HG03045 (cell line): ENCODE data around the gene TIMP2.
"Not testable (repeated sequence)": the region's sequence is repeated elsewhere in the genome, so short reads cannot be mapped to it uniquely, and the experiment has no call there.

ENCODE experiments used
- ATAC-seq: cut with Tn5 transposase; IDR thresholded peaks from one replicate; pipeline ENCODE4 v1.9.1; 2021; ENCODE audit warnings: mild to moderate bottlenecking, moderate library complexity; ENCODE audit not compliant: unreplicated experiment

The TIMP2 gene, protein sequence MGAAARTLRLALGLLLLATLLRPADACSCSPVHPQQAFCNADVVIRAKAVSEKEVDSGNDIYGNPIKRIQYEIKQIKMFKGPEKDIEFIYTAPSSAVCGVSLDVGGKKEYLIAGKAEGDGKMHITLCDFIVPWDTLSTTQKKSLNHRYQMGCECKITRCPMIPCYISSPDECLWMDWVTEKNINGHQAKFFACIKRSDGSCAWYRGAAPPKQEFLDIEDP

DNA sequence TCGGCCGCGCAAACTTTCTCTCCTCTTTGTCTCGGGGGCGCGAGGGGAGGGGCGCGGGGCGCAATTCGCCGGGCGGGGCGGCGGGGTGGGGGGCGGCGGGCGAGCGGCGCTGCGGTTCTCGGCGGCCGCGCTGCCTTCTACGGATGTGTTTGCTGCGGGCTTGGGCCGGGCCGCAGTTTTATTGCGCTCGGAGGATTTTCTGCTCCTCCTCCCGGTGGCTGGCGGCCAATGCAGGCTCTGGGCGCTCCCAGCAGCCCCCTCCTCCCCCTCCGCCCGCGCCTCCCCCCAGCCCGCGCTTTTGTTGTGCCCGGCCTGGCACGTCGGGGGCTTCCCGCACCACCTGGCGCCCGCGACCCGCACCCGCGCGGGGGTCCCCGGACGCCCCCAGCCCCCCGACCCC, at the start of gene TIMP2:
TSS of gene TIMP2 (minus strand) at position 154 of the 400 bp plus-strand sequence. CDS start 299 bp downstream, outside the sequence.
- ATAC-seq: no peak

GRCh38 chr17:78973792-78974520, 48.8 kb upstream of the TIMP2 start:
- ATAC-seq: no peak

GRCh38 chr17:78973196-78973595, 48.0 kb upstream of the TIMP2 start:
- no peak for ATAC-seq

GRCh38 chr17:78972507-78973105, 47.4 kb upstream of the TIMP2 start:
- ATAC-seq: no peak

DNA sequence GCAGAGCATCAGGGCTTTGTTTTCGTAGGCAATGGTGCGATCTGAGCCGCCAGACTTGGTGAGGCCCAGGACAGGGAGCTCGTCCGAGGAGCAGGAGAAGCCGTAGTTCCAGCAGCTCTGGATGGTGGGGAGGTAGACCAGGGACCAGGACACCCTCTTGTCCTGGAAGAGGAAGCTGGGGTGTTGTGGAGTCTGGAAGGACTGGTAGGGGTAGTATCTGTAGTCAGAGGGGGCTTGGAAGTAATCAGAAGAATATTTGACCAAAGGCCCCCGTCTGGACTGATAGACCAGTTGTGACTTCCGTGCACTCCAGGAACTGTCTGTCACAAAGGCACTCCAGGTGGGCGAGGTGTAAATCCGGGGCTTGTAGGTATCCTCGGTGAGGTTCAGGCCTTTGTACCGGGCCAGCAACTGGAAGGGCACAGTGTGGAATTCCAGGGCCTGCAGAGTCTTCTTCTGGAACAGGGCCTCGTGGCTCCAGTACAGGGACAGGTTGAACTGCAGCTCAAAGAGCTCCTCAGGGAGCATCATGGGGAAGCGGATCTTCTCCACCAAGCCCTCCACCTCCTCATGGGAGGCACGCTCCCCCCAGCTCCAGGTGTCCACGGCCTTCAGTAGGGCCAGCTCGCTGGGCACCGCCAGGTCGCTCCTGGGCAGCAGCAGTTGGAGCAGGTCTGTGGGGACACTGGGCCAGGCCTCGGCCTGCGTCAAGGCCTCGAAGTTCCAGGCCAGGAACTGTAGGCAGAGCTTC, 46.7 kb upstream of the TIMP2 start:
- no peak for ATAC-seq

GRCh38 chr17:78970834-78971755, 45.9 kb upstream of the TIMP2 start:
- no peak for ATAC-seq

- ATAC-seq: no peak
Measured at GRCh38 chr17:78969865-78970264, 44.7 kb upstream of the TIMP2 start.

DNA sequence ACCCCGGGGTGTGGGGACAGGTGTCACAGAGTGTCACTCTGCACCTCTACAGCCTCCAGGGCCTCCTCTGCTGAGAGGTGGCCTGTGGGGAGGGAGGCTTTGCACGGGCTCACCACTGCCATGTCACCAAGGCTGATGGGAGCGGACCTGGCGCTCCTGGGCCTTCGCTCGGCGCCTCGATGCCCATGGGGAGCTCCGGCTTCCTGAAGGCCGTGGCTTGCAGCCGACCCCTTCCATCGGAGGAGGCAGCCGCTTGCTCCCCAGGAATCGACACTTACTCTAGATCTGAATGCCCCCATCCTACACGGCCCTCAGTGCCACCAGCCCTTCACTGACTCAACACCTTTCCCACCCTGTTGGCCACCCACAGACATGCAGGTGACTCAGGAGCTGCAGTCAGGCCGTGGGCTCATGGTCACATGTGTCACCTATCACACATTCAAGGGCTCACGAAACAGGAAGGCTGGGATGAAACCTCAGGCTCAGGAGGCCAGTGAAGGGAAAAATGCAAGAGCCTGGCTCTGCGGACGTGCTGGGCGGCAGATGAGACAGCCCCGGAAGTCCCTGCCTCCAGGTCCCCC, 42.7 kb upstream of the TIMP2 start:
- no peak for ATAC-seq

DNA sequence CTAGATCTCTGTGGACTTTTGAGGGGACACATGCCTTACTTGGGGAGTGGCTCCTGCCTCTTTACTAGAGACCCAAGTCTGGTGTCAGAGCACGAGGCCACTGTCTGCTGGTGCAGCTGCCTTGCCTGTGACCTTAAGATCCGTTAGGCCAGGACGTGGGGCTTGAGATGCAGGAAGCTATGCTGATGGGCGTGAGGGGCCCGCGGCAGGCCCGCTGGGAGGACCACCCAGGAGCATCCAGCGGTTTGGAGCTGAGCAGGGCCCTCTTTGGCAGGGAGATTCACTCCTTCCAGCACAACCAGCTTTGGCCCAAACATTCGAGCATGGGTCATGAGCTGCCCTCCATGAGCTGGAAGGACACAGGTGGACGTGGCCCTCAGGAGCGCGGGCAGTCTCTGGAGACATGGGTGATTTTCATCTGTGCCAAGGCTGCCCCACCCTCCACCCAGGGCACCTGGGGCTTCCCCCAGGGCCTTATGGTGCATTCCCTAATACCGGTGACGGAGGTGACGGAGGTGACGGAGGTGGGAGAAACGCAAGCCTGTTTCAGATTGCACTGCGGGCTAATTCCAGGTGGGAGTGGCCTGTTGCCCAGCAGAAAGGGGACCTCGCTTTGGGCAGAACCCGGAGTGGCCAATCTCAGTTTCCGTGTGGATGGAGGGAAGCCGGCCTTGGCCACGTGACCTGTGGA, 41.9 kb upstream of the TIMP2 start:
- ATAC-seq: no peak

DNA sequence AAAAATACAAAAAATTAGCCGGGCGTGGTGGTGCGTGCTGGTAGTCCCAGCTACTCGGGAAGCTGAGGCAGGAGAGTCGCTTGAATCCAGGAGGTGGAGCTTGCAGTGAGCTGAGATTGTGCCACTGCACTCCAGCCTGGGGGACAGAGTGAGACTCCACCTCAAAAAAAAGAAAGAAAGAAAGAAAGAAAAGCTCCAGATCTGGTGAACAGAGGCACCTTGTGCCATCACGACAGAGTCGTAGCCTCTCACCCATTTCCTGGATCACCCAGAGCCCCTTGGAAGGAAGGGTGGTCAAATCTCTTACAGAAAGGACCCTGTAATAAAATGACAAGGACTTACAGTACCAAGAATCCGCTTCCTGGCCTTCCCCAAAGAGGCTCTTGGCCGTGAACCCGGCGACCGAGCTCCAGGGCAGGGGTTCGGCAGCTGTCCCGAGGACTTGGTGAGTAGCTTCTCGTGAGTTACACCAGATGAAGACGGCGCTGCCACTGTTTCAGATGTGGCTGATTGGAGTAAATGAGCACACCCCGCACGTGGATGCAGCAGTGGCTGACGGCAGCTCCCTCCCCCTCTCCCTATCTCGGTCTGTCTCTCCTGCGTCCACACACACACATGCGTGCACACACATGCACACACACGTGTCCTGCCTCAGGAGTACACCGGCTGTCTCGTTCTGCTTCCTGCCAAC, 41.1 kb upstream of the TIMP2 start:
- ATAC-seq: no peak

- ATAC-seq: no peak
Measured at GRCh38 chr17:78965491-78965924, 40.3 kb upstream of the TIMP2 start.

DNA sequence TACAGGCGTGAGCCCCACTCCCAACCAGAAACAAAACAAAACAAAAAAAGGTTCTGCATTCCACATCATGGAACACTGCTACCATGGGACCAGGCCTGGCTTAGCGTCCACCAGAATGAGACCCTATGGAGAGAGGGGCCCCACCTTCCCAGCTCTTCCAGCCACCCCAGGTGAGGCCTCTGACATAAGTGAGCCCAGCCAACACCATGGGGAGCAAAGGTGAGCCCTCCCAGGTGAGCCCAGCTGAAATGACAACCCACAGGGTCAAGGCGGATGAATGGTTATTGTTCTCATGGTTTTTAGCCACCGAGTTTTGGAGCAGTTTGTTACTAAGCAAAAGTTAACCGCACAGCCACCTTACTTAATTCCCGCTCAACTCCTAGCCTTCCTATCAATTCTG, 38.2 kb upstream of the TIMP2 start:
- ATAC-seq: no peak

- ATAC-seq: not testable (repeated sequence)
Measured at GRCh38 chr17:78962984-78963348, 37.8 kb upstream of the TIMP2 start.

GRCh38 chr17:78962345-78962983, 37.3 kb upstream of the TIMP2 start:
- no peak for ATAC-seq

GRCh38 chr17:78961571-78961970, 36.4 kb upstream of the TIMP2 start:
- no peak for ATAC-seq

GRCh38 chr17:78960928-78961327, 35.7 kb upstream of the TIMP2 start:
- no peak for ATAC-seq

- no peak for ATAC-seq
Measured at GRCh38 chr17:78959803-78960202, 34.6 kb upstream of the TIMP2 start.

- no peak for ATAC-seq
Measured at GRCh38 chr17:78958641-78959127, 33.5 kb upstream of the TIMP2 start.
